Cardiac muscle cell (in vitro differentiated cells and primary cell): ENCODE measurements around the gene GOSR2. TPM values are rescaled to one million over a fixed set of nuclear protein-coding genes. Genes with fewer than 3 reads are reported as not detected.

Experiments used
- DNase-seq, 2 donors: peaks; one replicate each; pipeline versions ENCODE4 v3.0.0 to v3.0.0-alpha.2; 2010 to 2017; ENCODE audit warnings: low read depth in 1 of 2, low spot score in 1 of 2
- H3K27ac ChIP-seq: fragments of 200-600 bp; sonication (generic); 2 replicates; pipeline ENCODE4 v1.5.1; 2016
- H3K27me3 ChIP-seq: fragments of 200-600 bp; sonication (generic); 2 replicates; pipeline ENCODE4 v1.6.0; 2016; ENCODE audit warnings: control low read depth
- H3K36me3 ChIP-seq: fragments of 200-600 bp; sonication (generic); 2 replicates; pipeline ENCODE4 v1.5.1; 2016; ENCODE audit warnings: control low read depth
- H3K4me1 ChIP-seq: fragments of 200-600 bp; sonication (generic); 2 replicates; pipeline ENCODE4 v1.8.1; 2017; ENCODE audit warnings: low read depth, mild to moderate bottlenecking, mixed run types
- H3K4me3 ChIP-seq: fragments of 200-600 bp; sonication (generic); 2 replicates; pipeline ENCODE4 v1.5.1; 2016; ENCODE audit warnings: mild to moderate bottlenecking
- H3K9me3 ChIP-seq: fragments of 200-600 bp; sonication (generic); 2 replicates; pipeline ENCODE4 v1.5.1; 2017; ENCODE audit warnings: low read depth, mild to moderate bottlenecking, control low read depth
- polyA plus RNA-seq: library from polyadenylated mRNA; unstranded; fragments of >200 nt; fragmentation: Nextera tagmentation; extraction: Ambion mirVana; gene quantifications from 2 replicates; pipeline ENCODE4 v1.2.1, GENCODE V29; 2016
- total RNA-seq: library from RNA; depleted of rRNA; stranded (reverse); fragments of >200 nt; gene quantifications from 2 replicates; pipeline ENCODE4 v1.2.3, GENCODE V29; 2016
- TF ChIP-seq, protein P1 (sequence below): IDR thresholded peaks from 2 replicates; pipeline ENCODE4 v1.5.1; 2012; ENCODE audit warnings: low read depth, mild to moderate bottlenecking, low read length

GOSR2 gene
- total and polyA plus RNA-seq, 2 experiments from 2014 or later: 34.1 to 60.9 TPM

- Histone ChIP-seq H3K27ac (no peak overlapping the region), H3K36me3 (no peaks in the 10 kb centered on the region), H3K4me1 (no peaks in the 10 kb centered on the region), H3K4me3 (no peak overlapping the region), H3K27me3 (no peaks in the 10 kb centered on the region), H3K9me3 (no peaks in the 10 kb centered on the region)
- no peak for DNase-seq
- TF ChIP-seq, protein P1, sequence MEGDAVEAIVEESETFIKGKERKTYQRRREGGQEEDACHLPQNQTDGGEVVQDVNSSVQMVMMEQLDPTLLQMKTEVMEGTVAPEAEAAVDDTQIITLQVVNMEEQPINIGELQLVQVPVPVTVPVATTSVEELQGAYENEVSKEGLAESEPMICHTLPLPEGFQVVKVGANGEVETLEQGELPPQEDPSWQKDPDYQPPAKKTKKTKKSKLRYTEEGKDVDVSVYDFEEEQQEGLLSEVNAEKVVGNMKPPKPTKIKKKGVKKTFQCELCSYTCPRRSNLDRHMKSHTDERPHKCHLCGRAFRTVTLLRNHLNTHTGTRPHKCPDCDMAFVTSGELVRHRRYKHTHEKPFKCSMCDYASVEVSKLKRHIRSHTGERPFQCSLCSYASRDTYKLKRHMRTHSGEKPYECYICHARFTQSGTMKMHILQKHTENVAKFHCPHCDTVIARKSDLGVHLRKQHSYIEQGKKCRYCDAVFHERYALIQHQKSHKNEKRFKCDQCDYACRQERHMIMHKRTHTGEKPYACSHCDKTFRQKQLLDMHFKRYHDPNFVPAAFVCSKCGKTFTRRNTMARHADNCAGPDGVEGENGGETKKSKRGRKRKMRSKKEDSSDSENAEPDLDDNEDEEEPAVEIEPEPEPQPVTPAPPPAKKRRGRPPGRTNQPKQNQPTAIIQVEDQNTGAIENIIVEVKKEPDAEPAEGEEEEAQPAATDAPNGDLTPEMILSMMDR: no peak
These were observed 24.1 kb upstream of the GOSR2 start for GRCh38 chr17:46898860-46899259.

DNA sequence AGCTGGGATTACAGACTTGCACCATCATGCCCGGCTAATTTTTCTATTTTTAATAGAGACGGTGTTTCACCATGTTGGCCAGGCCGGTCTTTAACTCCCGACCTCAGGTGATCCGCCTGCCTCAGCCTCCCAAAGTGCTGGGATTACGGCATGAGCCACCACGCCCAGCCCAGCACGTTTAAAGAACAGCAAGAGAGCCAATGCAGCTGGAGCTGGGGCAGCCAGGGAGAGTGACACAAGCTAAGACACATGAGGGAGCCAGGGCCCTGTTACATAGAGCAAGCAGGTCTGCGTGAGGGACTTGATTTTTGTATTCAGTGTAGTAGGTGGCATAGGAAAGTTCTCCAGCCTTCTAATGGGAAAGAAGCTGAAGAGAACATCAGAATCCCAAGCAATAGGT, 21.7 kb upstream of the GOSR2 start:
- DNase-seq: no peak
- TF ChIP-seq, protein P1: no peak
- H3K4me1 ChIP-seq: no peaks in the 10 kb centered on the region

GRCh38 chr17:46903762-46904672, 18.9 kb upstream of the GOSR2 start:
- TF ChIP-seq, protein P1: no peak
- Histone ChIP-seq H3K36me3 (no peaks in the 10 kb centered on the region), H3K4me1 (no peaks in the 10 kb centered on the region), H3K4me3 (no peak overlapping the region), H3K27me3 (no peaks in the 10 kb centered on the region), H3K27ac (no peak overlapping the region), H3K9me3 (no peaks in the 10 kb centered on the region)
- no peak for DNase-seq

More for the DNA sequence above, 21.7 kb upstream of the GOSR2 start:
- Histone ChIP-seq H3K27ac (no peak overlapping the region), H3K36me3 (no peaks in the 10 kb centered on the region), H3K27me3 (no peaks in the 10 kb centered on the region), H3K9me3 (no peaks in the 10 kb centered on the region), H3K4me3 (no peak overlapping the region)

DNA sequence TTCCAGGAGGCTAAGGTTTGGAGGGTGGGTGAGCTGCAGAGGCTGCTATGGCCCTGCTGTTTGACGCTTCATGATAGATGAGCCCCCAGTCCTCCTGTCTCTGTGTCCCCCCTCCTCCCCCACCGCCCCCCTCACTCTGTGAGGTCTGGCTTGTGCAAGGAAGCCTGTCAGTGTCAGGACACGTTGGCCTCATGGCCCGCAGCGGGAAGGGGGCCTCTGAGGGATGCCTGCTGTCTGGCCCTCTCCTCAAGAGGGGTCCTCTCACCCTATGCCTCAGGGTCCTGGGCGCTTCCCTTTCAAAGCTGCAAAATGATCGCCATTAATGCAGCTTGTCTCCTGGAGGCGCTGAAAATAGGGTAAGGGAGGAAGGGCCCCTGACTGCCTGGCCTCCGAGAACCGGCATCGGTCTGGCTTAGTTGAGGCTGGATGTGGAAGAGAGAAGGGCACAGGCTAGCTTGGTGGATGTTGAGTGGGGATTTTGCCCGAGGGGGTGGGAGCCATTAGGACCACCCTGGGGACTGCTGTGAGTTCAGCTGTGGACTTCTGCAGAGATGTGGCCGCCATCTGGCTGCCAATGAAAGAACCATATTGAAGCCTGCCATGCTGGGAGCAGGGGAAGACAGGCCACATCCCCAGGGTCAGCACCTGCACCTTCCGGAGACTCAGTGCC, 14.8 kb upstream of the GOSR2 start:
- no peak for DNase-seq
- Histone ChIP-seq H3K27me3 (no peaks in the 10 kb centered on the region), H3K4me1 (no peaks in the 10 kb centered on the region), H3K4me3 (no peak overlapping the region), H3K9me3 (no peaks in the 10 kb centered on the region), H3K27ac (no peak overlapping the region), H3K36me3 (no peaks in the 10 kb centered on the region)
- TF ChIP-seq, protein P1: no peak

DNA sequence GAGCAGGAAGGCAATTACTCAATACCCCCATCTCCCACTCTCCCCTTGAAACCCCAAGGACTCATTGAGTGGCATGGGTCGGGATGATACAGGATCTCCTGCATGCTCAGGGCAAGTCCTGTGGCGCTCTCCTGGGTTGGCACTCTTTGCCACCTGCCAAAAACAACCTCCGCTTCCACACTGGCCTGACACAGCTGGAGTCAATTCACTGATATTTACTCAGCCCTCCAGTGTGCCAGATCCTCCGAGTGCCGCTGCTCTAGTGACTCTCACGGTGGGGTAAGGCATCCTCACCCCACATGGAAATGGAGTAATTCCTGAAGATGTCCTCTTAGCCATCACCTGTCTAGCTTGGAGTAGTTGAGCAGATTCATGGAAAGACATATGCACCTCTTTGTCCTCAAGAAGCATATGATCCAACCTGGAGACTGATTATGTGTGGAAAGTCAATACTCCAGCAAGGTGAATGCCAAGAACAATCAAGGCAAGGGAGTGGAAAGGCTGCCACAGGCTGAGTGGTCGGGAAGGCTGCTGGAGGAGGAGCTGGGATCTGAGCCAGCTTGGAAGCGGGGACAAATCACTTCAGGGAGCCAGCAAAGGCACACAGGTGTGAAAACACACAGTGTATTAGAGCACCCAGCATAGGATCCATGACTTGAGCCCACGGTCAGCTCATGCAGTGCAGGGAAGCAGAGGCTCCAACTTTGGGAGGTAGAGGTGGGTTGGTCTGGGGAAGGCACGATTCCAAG, 12.6 kb upstream of the GOSR2 start:
- Histone ChIP-seq H3K27me3 (no peaks in the 10 kb centered on the region), H3K9me3 (no peaks in the 10 kb centered on the region), H3K4me1 (no peaks in the 10 kb centered on the region), H3K27ac (no peak overlapping the region), H3K4me3 (no peak overlapping the region), H3K36me3 (no peaks in the 10 kb centered on the region)
- TF ChIP-seq, protein P1: no peak
- no peak for DNase-seq
